Measurements from ENCODE around the gene CEP112. TPM values are rescaled to one million over a fixed set of nuclear protein-coding genes. Genes with fewer than 3 reads are reported as not detected.

The CEP112 gene
- total RNA-seq, 1 experiment from 2014 or later, result 2.0 TPM

- Histone ChIP-seq H3K36me3 (replicated peaks; ENCODE audit: control insufficient read depth, insufficient read depth, low read length) (no peaks in the 10 kb centered on the region), H3K4me3 (ENCODE audit: insufficient read depth, low read depth, low read length) (no peak overlapping the region), H3K27me3 (ENCODE audit: control insufficient read depth, insufficient read depth, low read length) (no peaks in the 10 kb centered on the region; the same call in 1 of the 2 replicates)
- peak; percentile 71 for DNase-seq
Measured at GRCh38 chr17:65593855-65594845, 597.8 kb downstream of the CEP112 start.

GRCh38 chr17:65593092-65593854 is 598.7 kb downstream of the CEP112 start:
- Histone ChIP-seq H3K36me3 (replicated peaks; ENCODE audit: control insufficient read depth, insufficient read depth, low read length) (no peaks in the 10 kb centered on the region), H3K4me3 (ENCODE audit: insufficient read depth, low read depth, low read length) (no peak overlapping the region), H3K27me3 (ENCODE audit: control insufficient read depth, insufficient read depth, low read length) (no peaks in the 10 kb centered on the region; the same call in 1 of the 2 replicates)
- DNase-seq, result peak; percentile 61

DNA sequence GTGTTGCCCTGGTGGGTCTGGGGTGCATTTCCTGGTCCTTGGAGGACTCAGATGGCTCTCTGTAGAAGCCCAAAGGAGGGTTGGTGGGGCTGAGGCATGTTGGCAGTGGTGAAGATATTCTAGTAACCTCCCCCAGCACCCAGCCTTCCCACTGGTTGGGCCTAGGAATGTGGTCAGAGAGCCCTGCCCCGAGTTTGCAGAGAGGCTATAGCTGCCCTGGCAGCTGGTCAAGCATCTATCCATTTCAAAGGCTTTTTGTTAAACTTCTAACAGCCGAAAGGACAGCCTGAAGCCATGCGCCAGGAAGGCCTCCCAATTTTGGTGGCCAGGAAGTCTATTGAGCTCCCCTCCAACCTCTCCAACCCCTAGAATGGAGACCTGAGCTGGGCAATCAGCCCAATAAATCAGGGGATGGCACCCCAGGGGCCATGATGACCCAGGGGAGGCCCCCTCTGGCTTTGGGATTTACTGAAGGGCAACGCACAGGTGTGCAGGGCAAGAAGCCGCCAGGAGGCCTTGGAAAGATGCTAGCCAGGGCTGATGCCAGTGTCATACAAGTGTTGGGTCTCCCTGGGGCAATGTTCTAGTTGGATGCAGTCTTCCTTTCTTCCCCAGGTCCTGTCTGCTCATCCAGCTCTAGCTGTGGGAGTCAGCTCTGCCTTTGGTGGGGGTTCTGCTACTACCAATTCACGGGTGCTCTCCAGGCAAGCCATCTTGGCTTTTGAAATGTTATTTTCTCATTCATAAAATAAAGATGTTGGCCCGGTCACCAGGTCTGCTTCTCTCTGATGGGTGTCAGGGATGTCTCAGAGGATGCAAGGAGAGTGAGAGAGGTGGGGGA is 599.6 kb downstream of the CEP112 start:
- Histone ChIP-seq H3K27me3 (ENCODE audit: control insufficient read depth, insufficient read depth, low read length) (no peaks in the 10 kb centered on the region; the same call in 1 of the 2 replicates), H3K4me3 (ENCODE audit: insufficient read depth, low read depth, low read length) (no peak overlapping the region), H3K36me3 (replicated peaks; ENCODE audit: control insufficient read depth, insufficient read depth, low read length) (no peaks in the 10 kb centered on the region)
- DNase-seq, result peak; percentile 28

DNA sequence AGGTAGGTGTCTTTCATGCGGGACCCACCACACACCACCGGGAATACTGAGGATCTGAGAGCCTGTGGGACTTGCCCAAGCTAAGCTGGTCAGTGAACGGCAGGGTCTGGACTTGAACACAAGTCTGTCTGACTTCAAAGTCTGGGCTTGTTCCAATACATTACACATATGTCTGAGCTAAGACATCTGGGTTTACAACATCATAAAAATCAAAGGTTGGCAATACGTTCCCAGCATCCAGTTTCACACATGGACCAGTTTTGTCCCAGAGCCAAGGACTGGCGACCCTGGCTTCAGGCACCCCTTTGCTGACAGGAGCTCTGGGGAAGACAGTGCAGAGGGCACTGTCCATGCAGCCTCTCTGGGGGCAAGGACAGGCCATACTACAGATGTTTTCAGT is 602.6 kb downstream of the CEP112 start:
- no peaks in the 10 kb centered on the region for H3K36me3 ChIP-seq (replicated peaks; ENCODE audit: control insufficient read depth, insufficient read depth, low read length)
- no peak overlapping the region for H3K4me3 ChIP-seq (ENCODE audit: insufficient read depth, low read depth, low read length)
- DNase-seq, result no peak
- H3K27me3 ChIP-seq (ENCODE audit: control insufficient read depth, insufficient read depth, low read length), result no peaks in the 10 kb centered on the region; the same call in 1 of the 2 replicates

GRCh38 chr17:65588181-65588808 is 603.6 kb downstream of the CEP112 start:
- Histone ChIP-seq H3K4me3 (ENCODE audit: insufficient read depth, low read depth, low read length) (no peak overlapping the region), H3K27me3 (ENCODE audit: control insufficient read depth, insufficient read depth, low read length) (no peaks in the 10 kb centered on the region; the same call in 1 of the 2 replicates), H3K36me3 (replicated peaks; ENCODE audit: control insufficient read depth, insufficient read depth, low read length) (no peaks in the 10 kb centered on the region)
- peak; percentile 58 for DNase-seq

GRCh38 chr17:65587534-65588180 is 604.3 kb downstream of the CEP112 start:
- H3K27me3 ChIP-seq (ENCODE audit: control insufficient read depth, insufficient read depth, low read length), result no peaks in the 10 kb centered on the region
- no peak overlapping the region for H3K4me3 ChIP-seq (ENCODE audit: insufficient read depth, low read depth, low read length)
- no peaks in the 10 kb centered on the region for H3K36me3 ChIP-seq (replicated peaks; ENCODE audit: control insufficient read depth, insufficient read depth, low read length)
- peak; percentile 29 for DNase-seq

DNA sequence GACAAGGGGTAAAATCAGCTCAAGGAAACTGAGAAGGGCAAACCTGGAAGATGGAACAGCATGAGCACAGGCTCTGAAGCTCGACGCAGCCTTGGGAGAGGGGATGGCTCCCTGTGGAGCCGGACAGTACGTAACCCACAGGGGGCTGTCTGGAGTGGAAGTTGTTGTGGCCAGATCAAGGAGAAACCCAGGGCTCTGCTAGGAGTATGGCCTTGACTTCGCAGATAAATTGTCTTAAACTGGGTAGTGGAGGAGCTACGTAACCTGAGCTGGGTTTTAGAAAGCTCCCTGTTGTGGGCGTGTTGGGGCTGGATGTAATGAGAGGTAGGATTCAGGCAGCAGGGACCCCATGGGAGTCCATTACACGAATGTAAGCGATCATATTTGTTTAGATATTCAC is 605.0 kb downstream of the CEP112 start:
- DNase-seq, result peak; percentile 63
- no peaks in the 10 kb centered on the region for H3K27me3 ChIP-seq (ENCODE audit: control insufficient read depth, insufficient read depth, low read length)
- no peaks in the 10 kb centered on the region for H3K36me3 ChIP-seq (replicated peaks; ENCODE audit: control insufficient read depth, insufficient read depth, low read length)

More for the DNA sequence above, 605.0 kb downstream of the CEP112 start:
- H3K4me3 ChIP-seq (ENCODE audit: insufficient read depth, low read depth, low read length), result no peak overlapping the region

Other genes starting within 250 kb of the CEP112 start
- gene APOH, start 37.3 kb upstream of the CEP112 start, total RNA-seq (2014; rRNA removed; shearing (Covaris generic)), result not detected in 2 replicates
- gene PRKCA, start 110.5 kb upstream of the CEP112 start, total RNA-seq (2014; rRNA removed; shearing (Covaris generic)), result 10.0 and 10.3 TPM in 2 replicates

Data from H7 (cell line).